H9 (cell line): ENCODE results near the gene HDAC7. TPM values are rescaled to one million over a fixed set of nuclear protein-coding genes. Genes with fewer than 3 reads are reported as not detected.
A peak's percentile ranks its signal among the peaks of the same experiment; 100 is the strongest.

Source experiments
- DNase-seq: peaks from one replicate; pipeline ENCODE4 v3.0.0-alpha.2; 2017
- H2AFZ ChIP-seq: one replicate; pipeline ENCODE4 v1.6.1; 2013; ENCODE audit warnings: mild to moderate bottlenecking, low read length, control low read depth, moderate library complexity
- H2AK5ac ChIP-seq: 2 replicates; pipeline ENCODE4 v1.6.1; 2013; ENCODE audit warnings: low read length, control low read depth, mixed read lengths; ENCODE audit not compliant: insufficient read length
- H2BK120ac ChIP-seq: one replicate; pipeline ENCODE4 v1.6.1; 2013; ENCODE audit warnings: low read depth, mild to moderate bottlenecking, low read length, control low read depth, inconsistent platforms; ENCODE audit not compliant: poor library complexity, severe bottlenecking
- H2BK12ac ChIP-seq: 2 replicates; pipeline ENCODE4 v1.6.1; 2013; ENCODE audit warnings: low read length, control low read depth, mixed read lengths, low read depth; ENCODE audit not compliant: insufficient read length
- H2BK15ac ChIP-seq: 2 replicates; pipeline ENCODE4 v1.6.1; 2013; ENCODE audit warnings: low read depth, low read length, control low read depth
- H2BK20ac ChIP-seq: one replicate; pipeline ENCODE4 v1.6.1; 2013; ENCODE audit warnings: low read depth, mild to moderate bottlenecking, low read length, control low read depth, inconsistent platforms; ENCODE audit not compliant: poor library complexity, severe bottlenecking
- H2BK5ac ChIP-seq: 2 replicates; pipeline ENCODE4 v1.6.1; 2013; ENCODE audit warnings: low read length, control low read depth, mixed read lengths; ENCODE audit not compliant: insufficient read length
- H3K14ac ChIP-seq: 2 replicates; pipeline ENCODE4 v1.6.1; 2013; ENCODE audit warnings: low read length, control low read depth; ENCODE audit not compliant: insufficient read depth
- H3K18ac ChIP-seq: 2 replicates; pipeline ENCODE4 v1.6.1; 2013; ENCODE audit warnings: low read depth, mild to moderate bottlenecking, mixed read lengths, low read length, control low read depth; ENCODE audit not compliant: insufficient read length
- H3K23ac ChIP-seq: 2 replicates; pipeline ENCODE4 v1.6.1; 2013; ENCODE audit warnings: low read length, control low read depth, mixed read lengths, low read depth; ENCODE audit not compliant: insufficient read length
- H3K23me2 ChIP-seq: 2 replicates; pipeline ENCODE4 v1.6.1; 2013; ENCODE audit warnings: low read depth, mild to moderate bottlenecking, mixed read lengths, low read length, control low read depth; ENCODE audit not compliant: insufficient read length, poor library complexity, severe bottlenecking
- H3K27ac ChIP-seq: 2 replicates; pipeline ENCODE4 v1.5.1; 2013; ENCODE audit warnings: low read length, control low read depth, mixed read lengths, low read depth; ENCODE audit not compliant: insufficient read length
- H3K27me3 ChIP-seq: 2 replicates; pipeline ENCODE4 v1.6.1; 2013; ENCODE audit warnings: low read length, control low read depth, inconsistent platforms; ENCODE audit not compliant: insufficient read depth
- H3K4ac ChIP-seq: 2 replicates; pipeline ENCODE4 v1.6.1; 2013; ENCODE audit warnings: low read depth, mild to moderate bottlenecking, control low read depth, inconsistent platforms, low read length, moderate library complexity
- H3K4me1 ChIP-seq: 2 replicates; pipeline ENCODE4 v1.6.1; 2013; ENCODE audit warnings: low read length, control low read depth, inconsistent platforms; ENCODE audit not compliant: insufficient read depth
- H3K4me2 ChIP-seq: 2 replicates; pipeline ENCODE4 v1.6.1; 2013; ENCODE audit warnings: low read length, control low read depth, mixed read lengths; ENCODE audit not compliant: insufficient read length, insufficient read depth
- H3K56ac ChIP-seq: 2 replicates; pipeline ENCODE4 v1.6.1; 2013; ENCODE audit warnings: low read depth, mild to moderate bottlenecking, mixed read lengths, low read length, control low read depth; ENCODE audit not compliant: insufficient read length
- H3K79me1 ChIP-seq: 2 replicates; pipeline ENCODE4 v1.6.1; 2013; ENCODE audit warnings: low read depth, mild to moderate bottlenecking, moderate library complexity, low read length, control low read depth, inconsistent platforms; ENCODE audit not compliant: insufficient read depth, poor library complexity, severe bottlenecking
- H3K79me2 ChIP-seq: 2 replicates; pipeline ENCODE4 v1.6.1; 2013; ENCODE audit warnings: low read length, control low read depth, inconsistent platforms; ENCODE audit not compliant: insufficient read depth
- H3K9ac ChIP-seq: 2 replicates; pipeline ENCODE4 v1.6.1; 2013; ENCODE audit warnings: low read length, control low read depth, mixed read lengths; ENCODE audit not compliant: insufficient read length; ENCODE audit errors: extremely low read depth
- H3K9me3 ChIP-seq: one replicate; pipeline ENCODE4 v1.6.1; 2013; ENCODE audit warnings: low read depth, low read length, inconsistent platforms; ENCODE audit not compliant: control insufficient read depth
- H3T11ph ChIP-seq: one replicate; pipeline ENCODE4 v1.6.1; 2013; ENCODE audit warnings: mild to moderate bottlenecking, low read length, control low read depth, inconsistent platforms
- H4K20me1 ChIP-seq: one replicate; pipeline ENCODE4 v1.6.1; 2013; ENCODE audit not compliant: control insufficient read depth, insufficient read length, insufficient read depth
- H4K5ac ChIP-seq: 2 replicates; pipeline ENCODE4 v1.6.1; 2013; ENCODE audit warnings: low read depth, mild to moderate bottlenecking, mixed read lengths, low read length, control low read depth; ENCODE audit not compliant: insufficient read length
- H4K8ac ChIP-seq: replicated peaks from 2 replicates; pipeline ENCODE4 v1.6.1; 2013; ENCODE audit warnings: low read length, control low read depth, mixed read lengths, low read depth; ENCODE audit not compliant: insufficient read length
- H4K91ac ChIP-seq: 2 replicates; pipeline ENCODE4 v1.6.1; 2013; ENCODE audit warnings: low read depth, mild to moderate bottlenecking, moderate library complexity, mixed read lengths, low read length, control low read depth; ENCODE audit not compliant: insufficient read length
- H3K27ac Mint-ChIP-seq, 3 experiments: 2 replicates in 2 of 3; 3 replicates in 1 of 3; pipeline ENCODE4 v1.8.0; 2020 to 2021; ENCODE audit warnings: mixed read lengths in 3 of 3, mild to moderate bottlenecking in 1 of 3, moderate library complexity in 1 of 3
- H3K27me3 Mint-ChIP-seq: 2 replicates; pipeline ENCODE4 v1.8.0; 2021; ENCODE audit warnings: low read depth, mild to moderate bottlenecking, moderate library complexity, mixed read lengths
- H3K36me3 Mint-ChIP-seq, 3 experiments: 2 replicates in 2 of 3; 3 replicates in 1 of 3; pipeline ENCODE4 v1.8.0; 2020 to 2021; ENCODE audit warnings: low read depth in 3 of 3, mixed read lengths in 3 of 3; ENCODE audit not compliant: insufficient read depth in 1 of 3
- H3K4me1 Mint-ChIP-seq, 2 experiments: 2 replicates each; pipeline ENCODE4 v1.8.0; 2020; ENCODE audit warnings: mixed read lengths in 2 of 2
- H3K4me3 Mint-ChIP-seq, 2 experiments: 2 replicates in 1 of 2; 3 replicates in 1 of 2; pipeline ENCODE4 v1.8.0; 2020 to 2021; ENCODE audit warnings: mild to moderate bottlenecking in 2 of 2, mixed read lengths in 2 of 2, moderate library complexity in 1 of 2
- H3K9me3 Mint-ChIP-seq, 2 experiments: 2 replicates in 1 of 2; 3 replicates in 1 of 2; pipeline ENCODE4 v1.8.0; 2020; ENCODE audit warnings: mild to moderate bottlenecking in 2 of 2, mixed read lengths in 2 of 2, moderate library complexity in 1 of 2
- WGBS: extraction: QIAGEN DNeasy Blood & Tissue Kit; methylation state at CpG from one replicate; pipeline ENCODE4 v1.1.7; 2013; ENCODE audit warnings: missing lambda C conversion rate, low lambda C conversion rate, mixed read lengths; ENCODE audit not compliant: insufficient read length; ENCODE audit errors: extremely low coverage; 5-methylcytosine and 5-hydroxymethylcytosine counted together
- total RNA-seq: library from RNA; stranded (reverse); gene quantifications from 2 replicates; pipeline ENCODE4 v1.2.1, GENCODE V29; 2021
- TF ChIP-seq, protein P1 (sequence below): fragments of 200-600 bp; sonication (generic); conservative IDR thresholded peaks from 3 replicates; pipeline ENCODE4 v1.8.0; 2021; ENCODE audit warnings: antibody characterized with exemption, mild to moderate bottlenecking

HDAC7 gene
- total RNA-seq, 1 experiment from 2014 or later = 72.1 TPM

DNA sequence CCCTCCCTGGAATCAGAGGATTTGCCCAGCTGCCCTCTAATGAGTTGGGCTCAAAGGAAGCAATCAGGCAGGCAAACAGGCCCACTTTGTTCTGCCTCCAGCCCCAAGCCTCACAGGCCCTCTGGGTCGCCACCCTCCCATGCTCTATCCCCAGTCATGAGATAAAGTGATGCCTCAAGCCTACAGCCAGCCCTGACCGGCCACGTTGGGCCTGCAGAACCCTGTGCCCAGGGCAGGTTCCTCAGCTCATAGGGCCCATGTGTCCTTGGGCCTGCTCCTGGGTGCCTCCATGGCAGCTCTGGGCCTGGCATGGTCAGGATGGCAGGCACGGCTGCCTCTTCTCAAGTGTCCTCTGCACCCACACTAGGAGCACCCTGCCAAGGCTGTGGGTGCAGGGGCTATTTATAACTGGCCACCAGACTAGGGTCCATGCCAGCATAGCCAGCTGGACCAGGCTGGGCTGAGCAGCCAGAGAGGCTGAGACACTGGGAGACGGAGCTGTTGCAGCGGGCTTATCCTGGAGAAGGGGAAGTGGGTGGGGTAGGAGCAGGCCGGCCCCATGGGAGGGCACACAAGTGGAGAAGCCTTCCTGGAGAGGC lies 20.2 kb downstream of the HDAC7 start:
- no peak overlapping the region for H2BK120ac ChIP-seq
- no peak overlapping the region for H3K56ac ChIP-seq
- H4K8ac ChIP-seq = no peak overlapping the region
- no peak overlapping the region for H2BK15ac ChIP-seq
- no peak overlapping the region for H3K4ac ChIP-seq
- H3K4me1 Mint-ChIP-seq = peaks cover 30 to 41% of the 10 kb centered on the region in 2 experiments
- H4K5ac ChIP-seq = no peak overlapping the region
- H3K4me2 ChIP-seq = no peak overlapping the region
- peak overlapping the region in 2 of 3 experiments; percentile 53 to 77; a peak in 4 of 7 replicates for H3K27ac Mint-ChIP-seq
- H3K27me3 ChIP-seq = no peaks in the 10 kb centered on the region
- H3K14ac ChIP-seq = no peak overlapping the region; the same call in 1 of the 2 replicates
- H3K4me3 Mint-ChIP-seq = no peak overlapping the region
- H3K79me2 ChIP-seq = peaks cover 1% of the 10 kb centered on the region; the same call in 1 of the 2 replicates
- no peak overlapping the region for H3K18ac ChIP-seq
- H3K27ac ChIP-seq = no peak overlapping the region
- no peaks in the 10 kb centered on the region; the same call in 1 of the 2 replicates for H3K4me1 ChIP-seq
- H4K91ac ChIP-seq = no peak overlapping the region
- no peak overlapping the region for H3K9ac ChIP-seq
- no peak overlapping the region for H2AK5ac ChIP-seq
- H3T11ph ChIP-seq = no peak overlapping the region
- no peaks in the 10 kb centered on the region for H3K9me3 ChIP-seq
- H3K36me3 Mint-ChIP-seq = peaks cover 6 to 28% (median 21%) of the 10 kb centered on the region in 3 experiments; a peak in 6 of 7 replicates
- peaks cover 2% of the 10 kb centered on the region for H4K20me1 ChIP-seq
- H3K9me3 Mint-ChIP-seq = no peaks in the 10 kb centered on the region; a peak in 1 of 5 replicates
- no CpG with 5 or more reads among the region's 7 CpGs for WGBS
- no peaks in the 10 kb centered on the region for H3K27me3 Mint-ChIP-seq
- no peak overlapping the region for H3K23ac ChIP-seq
- no peaks in the 10 kb centered on the region for H3K79me1 ChIP-seq
- H2BK12ac ChIP-seq = no peak overlapping the region
- TF ChIP-seq, protein P1, sequence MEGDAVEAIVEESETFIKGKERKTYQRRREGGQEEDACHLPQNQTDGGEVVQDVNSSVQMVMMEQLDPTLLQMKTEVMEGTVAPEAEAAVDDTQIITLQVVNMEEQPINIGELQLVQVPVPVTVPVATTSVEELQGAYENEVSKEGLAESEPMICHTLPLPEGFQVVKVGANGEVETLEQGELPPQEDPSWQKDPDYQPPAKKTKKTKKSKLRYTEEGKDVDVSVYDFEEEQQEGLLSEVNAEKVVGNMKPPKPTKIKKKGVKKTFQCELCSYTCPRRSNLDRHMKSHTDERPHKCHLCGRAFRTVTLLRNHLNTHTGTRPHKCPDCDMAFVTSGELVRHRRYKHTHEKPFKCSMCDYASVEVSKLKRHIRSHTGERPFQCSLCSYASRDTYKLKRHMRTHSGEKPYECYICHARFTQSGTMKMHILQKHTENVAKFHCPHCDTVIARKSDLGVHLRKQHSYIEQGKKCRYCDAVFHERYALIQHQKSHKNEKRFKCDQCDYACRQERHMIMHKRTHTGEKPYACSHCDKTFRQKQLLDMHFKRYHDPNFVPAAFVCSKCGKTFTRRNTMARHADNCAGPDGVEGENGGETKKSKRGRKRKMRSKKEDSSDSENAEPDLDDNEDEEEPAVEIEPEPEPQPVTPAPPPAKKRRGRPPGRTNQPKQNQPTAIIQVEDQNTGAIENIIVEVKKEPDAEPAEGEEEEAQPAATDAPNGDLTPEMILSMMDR = no peak
- H2BK5ac ChIP-seq = no peak overlapping the region
- no peaks in the 10 kb centered on the region for H3K23me2 ChIP-seq
- no peak overlapping the region for H2AFZ ChIP-seq
- DNase-seq = no peak
- no peak overlapping the region for H2BK20ac ChIP-seq
